ENCODE results near the gene RIMBP2.

GRCh38 chr12:130602251-130602650 is 113.8 kb downstream of the RIMBP2 start:
- TF ChIP-seq POLR2A (IDR thresholded peaks at IDR 0.05), result no peak
- no peak for TF ChIP-seq CTCF (IDR thresholded peaks at IDR 0.05)

Data from uterus (tissue), 2 donors.